Stimulated activated CD4-positive, alpha-beta T cell treated with anti-CD3 and anti-CD28 coated beads, Interleukin-4, amount 100 ng/mL, for 4 hours (primary cell): ENCODE measurements around the gene PDS5A.
"Not testable (repeated sequence)": the region's sequence is repeated elsewhere in the genome, so short reads cannot be mapped to it uniquely, and the experiment has no call there.

Source experiments
- DNase-seq, 2 experiments: peaks; one replicate each; pipeline ENCODE4 v3.0.0-alpha.2; 2020

PDS5A gene

GRCh38 chr4:39950861-39951481, 26.7 kb downstream of the PDS5A start:
- DNase-seq = no peak

GRCh38 chr4:39947963-39948362, 29.7 kb downstream of the PDS5A start:
- no peak for DNase-seq

- DNase-seq = no peak
Measured at GRCh38 chr4:39947417-39947816, 30.3 kb downstream of the PDS5A start.

GRCh38 chr4:39944245-39944644, 33.5 kb downstream of the PDS5A start:
- not testable (repeated sequence) for DNase-seq

- DNase-seq = no peak
Measured at GRCh38 chr4:39942507-39942906, 35.2 kb downstream of the PDS5A start.

GRCh38 chr4:39941682-39942217, 36.0 kb downstream of the PDS5A start:
- DNase-seq = no peak

GRCh38 chr4:39937683-39938268, 39.9 kb downstream of the PDS5A start:
- DNase-seq = no peak

GRCh38 chr4:39936565-39937418, 40.9 kb downstream of the PDS5A start:
- no peak for DNase-seq

- no peak for DNase-seq
Measured at GRCh38 chr4:39933671-39934590, 43.8 kb downstream of the PDS5A start.

- no peak for DNase-seq
Measured at GRCh38 chr4:39932776-39933402, 44.8 kb downstream of the PDS5A start.

GRCh38 chr4:39931441-39931901, 46.2 kb downstream of the PDS5A start:
- no peak for DNase-seq

- DNase-seq = no peak
Measured at GRCh38 chr4:39928538-39928937, 49.2 kb downstream of the PDS5A start.

GRCh38 chr4:39924014-39924413, 53.7 kb downstream of the PDS5A start:
- DNase-seq = no peak

- DNase-seq = no peak
Measured at GRCh38 chr4:39922399-39922798, 55.3 kb downstream of the PDS5A start.

- no peak for DNase-seq
Measured at GRCh38 chr4:39913471-39913870, 64.2 kb downstream of the PDS5A start.

- no peak for DNase-seq
Measured at GRCh38 chr4:39910064-39910463, 67.6 kb downstream of the PDS5A start.

GRCh38 chr4:39908284-39908683, 69.4 kb downstream of the PDS5A start:
- DNase-seq = no peak

GRCh38 chr4:39905656-39906055, 72.1 kb downstream of the PDS5A start:
- DNase-seq = no peak

GRCh38 chr4:39905019-39905418, 72.7 kb downstream of the PDS5A start:
- not testable (repeated sequence) for DNase-seq

GRCh38 chr4:39900966-39901365, 76.7 kb downstream of the PDS5A start:
- DNase-seq = no peak

GRCh38 chr4:39899291-39899690, 78.4 kb downstream of the PDS5A start:
- DNase-seq = no peak

GRCh38 chr4:39898015-39898414, 79.7 kb downstream of the PDS5A start:
- DNase-seq = no peak
